GM21367 (cell line): ENCODE data around the gene QRICH1.
"Not testable (repeated sequence)": the region's sequence is repeated elsewhere in the genome, so short reads cannot be mapped to it uniquely, and the experiment has no call there.

Experiments used
- ATAC-seq: cut with Tn5 transposase; IDR thresholded peaks from one replicate; pipeline ENCODE4 v1.9.1; 2021; ENCODE audit not compliant: unreplicated experiment

The QRICH1 gene

DNA sequence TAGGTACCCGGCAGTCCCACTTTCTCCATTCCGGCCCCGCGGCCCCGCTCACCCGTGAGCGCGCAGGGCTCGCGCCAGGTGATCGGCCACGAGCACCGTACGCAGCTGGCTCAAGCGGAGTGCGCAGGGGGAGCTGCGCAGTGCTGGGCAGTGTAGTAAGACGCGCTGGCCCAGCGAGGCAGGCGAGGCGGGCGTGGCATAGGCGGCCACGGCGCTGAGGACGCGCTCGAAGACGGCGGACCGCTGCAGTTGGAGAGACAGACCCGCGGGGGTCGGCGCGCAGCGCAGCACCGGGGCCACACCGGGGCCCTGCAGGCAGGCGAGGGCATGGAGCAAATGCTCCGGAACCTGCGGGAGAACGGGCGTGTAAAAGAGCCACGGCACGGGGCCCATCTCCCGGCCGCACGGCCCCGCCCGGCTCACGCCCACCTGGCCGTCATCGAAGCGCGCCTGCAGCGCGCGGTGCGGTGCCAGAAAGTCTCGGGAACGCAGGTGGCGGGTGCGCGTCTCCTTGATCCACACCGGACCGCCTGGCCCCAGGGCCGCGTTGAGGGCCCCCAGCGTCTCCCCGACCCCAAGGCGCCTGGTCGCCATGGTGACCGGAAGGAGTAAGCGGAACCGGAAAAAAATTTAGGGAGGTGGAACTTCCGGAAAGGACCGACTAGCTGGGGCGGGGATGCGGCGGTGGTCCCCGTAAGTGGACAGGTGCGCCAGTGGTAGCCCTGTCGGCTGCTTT, 75.7 kb downstream of the QRICH1 start, which contains the start of gene DALRD3:
Gene DALRD3 (minus strand): TSS at position 610 of the 736 bp plus-strand sequence. CDS start 16 bp downstream, at position 594.
- ATAC-seq: no peak

DNA sequence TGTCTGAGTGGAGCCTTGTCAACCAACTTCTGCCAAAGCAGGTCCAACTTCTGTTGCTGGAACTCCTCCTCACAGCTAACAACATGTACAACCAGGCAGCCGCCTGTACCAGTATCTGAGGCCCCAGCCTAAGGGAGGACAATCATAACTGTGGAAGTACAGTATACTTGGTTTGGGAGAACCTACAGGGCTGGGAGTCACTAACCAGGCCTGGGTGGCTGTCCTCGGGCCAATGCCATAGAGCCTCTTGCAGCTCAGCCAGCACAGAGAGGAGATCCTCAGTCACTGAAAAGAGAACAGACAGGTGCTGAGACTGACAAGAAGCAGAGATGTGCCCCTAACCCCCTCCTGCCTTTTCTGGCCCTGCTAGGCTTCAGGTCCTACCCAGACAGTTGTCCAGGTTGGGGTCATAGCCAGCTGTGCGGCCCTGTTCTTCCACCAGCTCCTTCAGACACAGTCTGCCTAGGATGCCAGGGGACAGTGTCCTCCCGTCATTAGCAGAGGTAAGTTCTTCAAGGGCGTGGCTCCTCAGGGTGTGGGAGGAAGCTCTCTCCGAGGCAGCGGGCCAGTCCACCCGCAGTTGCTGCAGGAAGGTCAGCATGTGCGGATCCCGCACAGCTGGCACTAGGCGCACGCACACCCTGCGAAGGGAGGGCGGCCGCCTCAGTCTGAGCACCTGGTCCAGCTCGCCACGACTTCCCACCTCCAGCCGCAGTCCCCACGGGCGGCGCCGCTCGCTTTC, 76.5 kb downstream of the QRICH1 start:
- ATAC-seq: no peak

DNA sequence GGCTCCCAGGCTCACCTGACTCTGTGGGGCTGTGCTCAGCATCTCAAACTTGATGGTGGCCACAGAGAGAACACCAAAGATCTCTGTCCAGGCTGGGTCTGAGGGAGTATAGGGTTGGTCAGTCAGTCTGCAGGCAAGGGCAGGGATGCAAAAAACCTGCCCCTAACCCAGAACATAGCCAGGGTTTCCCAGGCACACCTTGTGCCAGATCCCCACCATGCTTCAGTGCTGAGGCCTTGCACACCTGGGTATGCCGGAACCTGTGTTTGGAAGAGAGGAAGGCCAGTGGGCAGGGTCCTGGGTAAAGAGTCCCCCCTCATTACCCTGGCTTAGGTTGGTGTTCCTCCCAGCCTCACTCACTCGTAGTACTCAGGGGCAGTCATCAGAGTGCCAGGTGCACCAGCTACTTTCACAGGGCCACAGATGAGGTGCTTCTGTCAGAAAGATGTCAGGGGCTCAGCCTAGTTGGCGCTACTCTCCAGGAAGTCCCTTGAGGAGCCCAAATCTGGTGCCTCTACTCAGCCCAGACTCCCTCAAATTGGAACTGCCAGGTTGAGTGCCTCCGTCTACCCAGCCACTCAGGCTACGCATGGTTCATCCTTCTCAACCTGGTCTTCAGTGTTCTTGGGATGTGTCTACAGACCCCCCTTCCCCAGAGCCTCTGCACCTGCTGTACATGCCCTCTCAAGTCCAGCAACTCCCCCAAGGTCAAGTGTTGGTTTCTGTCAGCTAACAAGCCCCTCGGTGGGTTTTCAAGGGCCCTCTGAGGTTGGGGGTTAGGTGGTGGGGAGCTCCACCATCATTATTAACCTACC, 77.2 kb downstream of the QRICH1 start:
- no peak for ATAC-seq

DNA sequence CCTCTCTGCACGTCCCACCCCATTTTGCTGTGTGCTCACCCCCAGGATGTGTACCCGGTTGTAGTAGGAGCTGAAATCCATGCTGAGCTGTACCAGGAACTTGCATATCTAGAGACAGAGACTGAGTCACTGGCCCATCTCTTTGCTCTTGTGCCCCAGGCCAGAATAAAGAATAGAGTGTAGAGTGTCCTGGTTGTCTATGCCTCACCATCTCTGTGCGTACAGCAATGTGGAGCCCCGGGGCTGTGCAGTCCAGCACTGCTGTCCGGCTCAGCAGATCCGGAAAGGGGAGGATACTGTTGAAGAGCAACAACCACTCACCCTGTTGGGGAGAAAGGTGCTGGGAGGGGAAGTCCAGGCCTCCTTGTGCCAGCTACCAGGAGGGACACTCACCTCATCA, 78.1 kb downstream of the QRICH1 start:
- no peak for ATAC-seq

DNA sequence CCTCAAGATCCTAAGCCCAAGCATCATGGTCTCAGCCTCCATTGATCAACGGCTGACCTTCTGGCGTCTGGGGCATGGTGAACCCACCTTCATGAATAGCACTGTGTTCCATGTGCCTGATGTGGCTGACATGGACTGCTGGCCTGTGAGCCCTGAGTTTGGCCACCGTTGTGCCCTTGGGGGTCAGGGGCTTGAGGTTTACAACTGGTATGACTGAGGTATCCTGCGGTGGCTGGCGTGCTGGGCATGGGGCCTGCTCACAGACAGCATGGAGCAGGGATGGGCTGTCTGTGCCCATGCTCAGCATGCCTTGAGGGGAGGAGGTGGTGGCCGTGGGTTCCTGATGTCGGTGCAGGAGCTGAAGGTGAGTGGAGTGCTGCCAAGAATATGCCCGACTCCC, 78.8 kb downstream of the QRICH1 start:
- no peak for ATAC-seq

DNA sequence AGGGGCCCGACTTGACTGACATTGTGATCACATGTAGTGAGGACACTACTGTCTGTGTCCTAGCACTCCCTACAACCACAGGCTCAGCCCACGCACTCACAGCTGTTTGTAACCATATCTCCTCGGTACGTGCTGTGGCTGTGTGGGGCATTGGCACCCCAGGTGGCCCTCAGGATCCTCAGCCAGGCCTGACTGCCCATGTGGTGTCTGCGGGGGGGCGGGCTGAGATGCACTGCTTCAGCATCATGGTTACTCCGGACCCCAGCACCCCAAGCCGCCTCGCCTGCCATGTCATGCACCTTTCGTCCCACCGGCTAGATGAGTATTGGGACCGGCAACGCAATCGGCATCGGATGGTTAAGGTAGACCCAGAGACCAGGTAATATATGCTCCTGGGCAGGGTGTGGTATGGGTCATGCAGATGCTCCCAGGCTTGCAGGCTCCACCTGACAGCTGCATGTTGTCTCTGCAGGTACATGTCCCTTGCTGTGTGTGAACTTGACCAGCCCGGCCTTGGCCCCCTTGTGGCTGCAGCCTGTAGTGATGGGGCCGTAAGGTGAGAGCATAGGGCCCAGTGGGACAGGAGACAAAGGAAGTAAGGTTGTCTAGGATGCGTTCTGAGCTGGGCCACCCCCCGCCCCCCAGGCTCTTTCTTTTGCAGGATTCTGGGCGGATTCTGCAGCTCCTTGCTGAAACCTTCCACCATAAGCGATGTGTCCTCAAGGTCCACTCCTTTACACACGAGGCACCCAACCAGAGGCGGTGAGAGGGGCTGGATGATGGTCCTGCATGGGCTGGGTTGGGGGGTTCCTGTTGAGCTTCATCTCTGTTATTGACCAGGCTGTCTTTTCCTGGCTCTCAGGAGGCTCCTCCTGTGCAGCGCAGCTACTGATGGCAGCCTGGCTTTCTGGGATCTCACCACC, 79.9 kb downstream of the QRICH1 start:
- ATAC-seq: no peak

DNA sequence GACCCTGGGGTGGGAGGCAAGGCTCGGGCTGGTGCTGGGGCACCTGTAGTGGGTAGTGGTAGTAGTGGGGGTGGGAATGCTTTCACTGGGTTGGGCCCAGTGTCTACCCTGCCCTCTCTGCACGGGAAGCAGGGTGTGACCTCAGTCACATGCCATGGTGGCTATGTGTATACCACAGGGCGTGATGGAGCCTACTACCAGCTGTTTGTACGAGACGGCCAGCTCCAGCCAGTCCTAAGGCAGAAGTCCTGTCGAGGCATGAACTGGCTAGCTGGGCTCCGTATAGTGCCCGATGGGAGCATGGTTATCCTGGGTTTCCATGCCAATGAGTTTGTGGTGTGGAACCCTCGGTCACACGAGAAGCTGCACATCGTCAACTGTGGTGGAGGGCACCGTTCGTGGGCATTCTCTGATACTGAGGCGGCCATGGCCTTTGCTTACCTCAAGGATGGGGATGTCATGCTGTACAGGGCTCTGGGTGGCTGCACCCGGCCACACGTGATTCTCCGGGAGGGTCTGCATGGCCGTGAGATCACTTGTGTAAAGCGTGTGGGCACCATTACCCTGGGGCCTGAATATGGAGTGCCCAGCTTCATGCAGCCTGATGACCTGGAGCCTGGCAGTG, 80.6 kb downstream of the QRICH1 start:
- no peak for ATAC-seq

DNA sequence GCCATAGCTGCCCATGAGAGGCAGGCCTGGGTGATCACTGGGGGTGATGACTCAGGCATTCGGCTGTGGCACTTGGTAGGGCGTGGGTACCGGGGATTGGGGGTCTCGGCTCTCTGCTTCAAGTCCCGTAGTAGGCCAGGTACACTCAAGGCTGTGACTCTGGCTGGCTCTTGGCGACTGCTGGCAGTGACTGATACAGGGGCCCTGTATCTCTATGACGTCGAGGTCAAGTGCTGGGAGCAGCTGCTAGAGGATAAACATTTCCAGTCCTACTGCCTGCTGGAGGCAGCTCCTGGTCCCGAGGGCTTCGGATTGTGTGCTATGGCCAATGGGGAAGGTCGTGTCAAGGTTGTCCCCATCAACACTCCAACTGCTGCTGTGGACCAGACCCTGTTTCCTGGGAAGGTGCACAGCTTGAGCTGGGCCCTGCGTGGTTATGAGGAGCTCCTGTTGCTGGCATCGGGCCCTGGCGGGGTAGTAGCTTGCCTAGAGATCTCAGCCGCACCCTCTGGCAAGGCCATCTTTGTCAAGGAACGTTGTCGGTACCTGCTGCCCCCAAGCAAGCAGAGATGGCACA, 81.3 kb downstream of the QRICH1 start:
- ATAC-seq: no peak

DNA sequence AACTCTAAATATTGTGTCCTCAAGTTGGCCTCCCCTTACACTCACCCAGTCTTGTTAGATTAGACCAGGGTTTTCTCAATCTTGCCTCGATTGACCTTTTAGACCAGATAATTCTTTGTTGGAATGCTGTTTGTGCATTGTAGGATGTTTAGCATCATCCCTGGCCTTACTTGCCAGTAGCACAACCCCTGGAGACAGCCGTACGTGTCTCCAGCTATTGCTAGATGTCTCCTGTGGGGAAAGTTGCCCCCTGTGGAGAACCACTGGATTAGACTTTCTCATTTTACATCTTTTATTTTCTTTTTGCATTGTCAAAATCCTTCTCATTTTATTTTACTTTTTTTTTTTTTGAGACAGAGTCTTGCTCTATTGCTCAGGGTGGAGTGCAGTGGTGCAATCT, 84.5 kb downstream of the QRICH1 start:
- no peak for ATAC-seq

DNA sequence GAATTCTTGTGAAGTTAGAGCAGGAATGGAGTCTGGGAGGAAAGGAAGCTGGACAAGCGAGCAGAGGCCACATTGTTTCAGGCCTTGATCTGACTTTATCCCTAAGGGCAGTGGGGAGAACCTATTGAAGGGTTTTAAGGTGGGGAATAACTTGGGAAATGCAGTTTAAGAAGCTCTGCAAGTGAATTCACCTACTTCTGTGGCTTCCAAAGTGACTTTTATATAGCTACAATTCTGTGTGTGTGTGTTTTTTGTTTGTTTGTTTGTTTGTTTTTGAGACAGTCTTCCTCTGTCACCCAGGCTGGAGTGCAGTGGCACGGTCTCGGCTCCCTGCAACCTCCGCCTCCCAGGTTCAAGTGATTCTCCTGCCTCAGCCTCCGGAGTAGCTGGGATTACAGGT, 85.2 kb downstream of the QRICH1 start:
- ATAC-seq: not testable (repeated sequence)

DNA sequence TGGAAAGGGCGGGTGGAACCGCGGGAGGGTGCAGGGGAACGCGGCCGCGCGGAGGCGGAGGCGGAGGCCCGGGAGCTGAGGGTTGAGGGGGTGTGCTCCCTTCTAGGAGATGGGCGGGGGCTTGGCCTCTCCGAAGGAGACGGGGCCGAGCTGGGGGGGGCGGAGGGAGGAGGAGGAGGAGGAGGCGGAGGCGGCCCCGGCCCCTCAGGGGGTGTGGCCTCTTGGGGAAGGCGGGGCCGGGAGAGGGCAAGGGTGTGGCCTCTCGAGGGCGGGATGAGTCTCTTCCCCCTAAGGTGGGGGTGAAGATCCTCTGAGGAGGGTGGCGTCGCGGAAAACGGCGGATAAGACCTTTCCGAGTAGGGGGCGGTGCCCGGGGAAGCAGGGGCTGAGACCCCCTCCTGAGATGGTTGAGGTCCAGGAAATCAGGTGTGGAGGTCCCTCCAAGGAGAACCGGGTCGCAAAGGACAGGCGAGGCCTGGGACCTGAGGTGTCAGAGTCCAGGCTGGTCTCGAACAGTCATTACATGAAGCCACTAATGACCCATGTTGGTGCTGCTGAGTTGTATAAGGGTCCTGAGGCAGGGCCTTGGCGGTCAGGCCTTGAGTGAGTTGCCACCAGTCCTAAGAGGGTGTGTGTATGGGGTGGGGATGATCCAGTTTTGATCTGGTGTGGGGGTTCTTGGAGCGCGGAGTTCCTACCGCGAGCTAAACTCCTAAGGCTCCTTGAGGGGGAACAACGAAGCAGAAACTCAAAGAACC, 85.9 kb downstream of the QRICH1 start:
- ATAC-seq: peak; percentile 37

DNA sequence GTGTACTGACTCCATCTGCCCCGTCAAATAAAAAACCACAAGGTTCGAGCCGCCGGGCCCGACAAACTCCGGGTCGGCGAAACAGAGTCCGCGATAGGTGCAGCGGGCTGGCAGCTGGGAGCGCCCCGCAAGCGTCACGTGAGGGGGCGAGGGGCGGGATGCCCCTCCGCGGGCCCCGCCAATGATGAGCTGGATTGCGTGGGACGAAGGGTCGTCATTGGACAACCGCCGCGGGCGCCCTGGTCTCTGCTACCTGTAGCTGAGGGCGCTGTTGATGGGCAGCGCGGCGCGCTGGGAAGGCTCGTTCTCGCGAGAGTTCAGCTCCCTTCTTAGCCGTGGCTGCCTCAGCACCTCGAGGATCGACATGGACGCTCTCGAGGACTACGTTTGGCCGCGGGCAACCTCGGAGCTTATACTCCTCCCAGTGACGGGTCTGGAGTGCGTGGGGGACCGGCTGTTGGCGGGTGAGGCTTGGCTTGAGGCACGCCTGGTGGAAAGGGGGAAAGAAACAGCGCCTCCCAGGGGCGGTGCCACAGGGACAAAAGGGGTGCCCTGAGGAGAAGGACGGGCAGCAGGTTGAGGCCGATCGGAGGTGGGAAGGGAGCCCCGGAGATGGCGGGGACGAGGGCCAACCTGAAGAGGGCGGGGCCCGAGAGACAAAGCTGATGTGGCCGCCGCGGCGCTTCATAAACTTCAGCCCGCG, 86.7 kb downstream of the QRICH1 start, which contains the start of gene WDR6:
Gene WDR6 (plus strand): TSS at position 324 of the 703 bp plus-strand sequence. CDS start 41 bp downstream, at position 365.
- peak; percentile 82 for ATAC-seq

DNA sequence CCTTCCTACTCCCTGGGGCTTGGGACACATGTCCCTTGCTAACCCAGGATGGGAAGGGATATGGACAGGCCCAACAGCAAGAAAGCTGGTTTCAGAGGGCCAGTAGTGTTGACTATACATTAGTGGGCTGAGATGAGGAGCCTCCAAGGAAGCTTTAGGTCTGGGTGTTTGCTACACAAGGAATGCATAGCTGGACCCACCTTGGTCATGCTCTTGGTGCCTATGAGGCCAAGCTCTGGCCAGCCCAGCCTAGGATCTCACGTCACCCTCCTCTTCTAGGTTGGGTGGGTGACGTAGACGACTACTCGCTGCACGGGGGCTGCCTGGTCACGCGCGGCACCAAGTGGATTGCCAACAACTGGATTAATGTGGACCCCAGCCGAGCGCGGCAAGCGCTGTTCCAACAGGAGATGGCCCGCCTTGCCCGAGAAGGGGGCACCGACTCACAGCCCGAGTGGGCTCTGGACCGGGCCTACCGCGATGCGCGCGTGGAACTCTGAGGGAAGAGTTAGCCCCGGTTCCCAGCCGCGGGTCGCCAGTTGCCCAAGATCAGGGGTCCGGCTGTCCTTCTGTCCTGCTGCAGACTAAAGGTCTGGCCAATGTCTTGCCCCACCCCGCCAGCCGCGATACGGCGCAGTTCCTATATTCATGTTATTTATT, 87.3 kb downstream of the QRICH1 start:
- no peak for ATAC-seq

DNA sequence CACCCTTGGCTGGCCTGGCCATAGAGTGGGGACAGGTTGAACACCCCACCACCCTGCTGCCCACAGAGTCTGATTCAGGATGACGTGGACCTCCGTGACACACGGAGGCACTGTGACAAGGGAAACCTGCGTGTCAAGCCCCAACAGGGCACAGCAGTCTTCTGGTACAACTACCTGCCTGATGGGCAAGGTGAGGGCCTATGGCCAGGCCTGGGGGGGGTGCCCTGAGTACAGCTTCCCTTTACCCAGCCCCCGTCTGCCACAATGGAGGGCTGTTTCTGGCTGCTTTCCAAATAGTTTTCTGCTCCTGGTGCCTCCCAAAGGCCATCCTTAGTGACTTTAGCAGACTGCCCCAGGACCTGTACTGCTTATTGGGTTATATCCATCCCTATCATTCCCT, 87.9 kb downstream of the QRICH1 start:
- ATAC-seq: no peak

DNA sequence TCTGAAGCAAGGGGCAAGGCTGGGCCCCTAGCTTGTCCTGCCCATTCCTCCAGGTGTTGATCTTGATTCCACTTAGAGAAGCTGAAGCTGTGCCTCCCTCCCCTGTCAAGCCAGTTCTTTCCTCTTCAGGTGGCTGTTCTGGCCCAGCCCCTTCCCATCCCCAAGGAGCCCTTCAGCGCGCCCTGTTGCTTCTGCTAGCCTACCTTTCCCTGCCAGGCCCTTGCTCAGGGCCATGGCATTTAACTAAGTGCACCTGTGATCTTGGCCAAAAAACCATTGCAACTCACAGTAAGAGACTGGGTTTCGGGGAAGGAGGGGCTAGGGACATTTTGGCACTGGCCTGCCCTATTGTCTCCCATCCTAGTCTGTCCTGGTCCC, 88.6 kb downstream of the QRICH1 start:
- ATAC-seq: no peak

DNA sequence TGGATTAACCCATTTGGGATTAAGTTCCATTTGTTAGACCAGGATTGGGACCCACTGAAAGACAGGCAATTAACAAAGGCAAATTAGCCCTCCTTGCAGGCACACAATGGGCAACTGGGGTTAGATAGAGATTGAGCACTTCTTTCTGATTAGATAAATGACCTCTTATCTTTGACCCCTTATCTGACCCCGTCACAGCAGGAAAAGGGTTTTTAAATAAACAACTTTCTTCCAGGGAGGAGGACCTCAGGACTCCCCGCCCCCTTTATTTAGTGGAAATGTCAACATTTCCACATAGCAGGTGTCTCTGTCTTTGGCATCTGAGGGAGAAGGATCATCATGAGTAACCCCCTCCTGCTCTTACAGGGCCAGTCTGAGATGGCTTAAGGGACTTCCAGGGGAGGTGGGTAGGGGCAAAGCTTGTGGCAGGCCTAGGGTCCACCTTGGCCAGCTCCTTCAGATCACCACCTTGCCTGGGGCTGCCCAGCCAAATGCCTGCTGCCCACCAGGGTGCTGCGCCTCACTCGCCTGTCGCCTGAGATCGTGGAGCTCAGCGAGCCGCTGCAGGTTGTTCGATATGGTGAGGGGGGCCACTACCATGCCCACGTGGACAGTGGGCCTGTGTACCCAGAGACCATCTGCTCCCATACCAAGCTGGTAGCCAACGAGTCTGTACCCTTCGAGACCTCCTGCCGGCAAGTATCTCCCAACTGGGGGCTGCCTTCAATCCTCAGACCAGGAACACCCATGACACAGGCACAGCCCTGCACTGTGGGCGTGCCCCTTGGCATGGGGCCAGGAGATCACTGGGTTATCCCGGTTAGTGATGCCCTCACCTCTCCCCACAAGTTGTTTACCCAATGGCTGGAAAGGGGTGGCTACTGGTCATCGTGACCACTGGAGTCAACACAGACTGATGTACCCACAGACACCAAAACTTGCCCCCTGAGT, 89.2 kb downstream of the QRICH1 start:
- ATAC-seq: no peak

DNA sequence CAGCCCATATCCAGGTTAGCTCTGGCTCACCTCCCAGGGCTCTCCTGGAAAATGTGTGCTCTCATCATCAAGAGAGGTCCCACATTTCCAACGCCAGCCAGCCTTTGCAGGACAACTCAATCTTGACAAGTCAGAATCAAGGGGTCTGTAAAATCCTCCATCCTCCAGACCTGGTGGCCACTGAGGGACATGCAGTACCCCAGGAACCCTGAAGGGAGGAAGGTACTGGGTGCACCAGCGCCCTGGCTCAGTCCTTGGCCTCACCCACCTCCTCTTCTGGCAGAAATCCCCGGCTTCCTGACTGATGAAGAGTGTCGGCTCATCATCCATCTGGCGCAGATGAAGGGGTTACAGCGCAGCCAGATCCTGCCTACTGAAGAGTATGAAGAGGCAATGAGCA, 92.7 kb downstream of the QRICH1 start:
- ATAC-seq: no peak
